Endothelial cell (in vitro differentiated cells): ENCODE measurements around the gene TBC1D14. TPM values are rescaled to one million over a fixed set of nuclear protein-coding genes. Genes with fewer than 3 reads are reported as not detected.

ENCODE experiments used
- DNase-seq: peaks from one replicate; pipeline ENCODE4 v3.0.0; 2021; ENCODE audit warnings: low spot score
- H3K27ac Mint-ChIP-seq: one replicate; pipeline ENCODE4 v1.8.0; 2021; ENCODE audit warnings: mixed read lengths, inconsistent platforms; ENCODE audit not compliant: unreplicated experiment
- H3K27me3 Mint-ChIP-seq: one replicate; pipeline ENCODE4 v1.8.0; 2021; ENCODE audit warnings: mild to moderate bottlenecking, moderate library complexity, mixed read lengths, inconsistent platforms; ENCODE audit not compliant: unreplicated experiment
- H3K36me3 Mint-ChIP-seq: one replicate; pipeline ENCODE4 v1.8.0; 2021; ENCODE audit warnings: mild to moderate bottlenecking, low read depth, mixed read lengths, inconsistent platforms; ENCODE audit not compliant: unreplicated experiment
- H3K4me1 Mint-ChIP-seq: one replicate; pipeline ENCODE4 v1.8.0; 2021; ENCODE audit warnings: mild to moderate bottlenecking, mixed read lengths, inconsistent platforms; ENCODE audit not compliant: unreplicated experiment
- H3K4me3 Mint-ChIP-seq: one replicate; pipeline ENCODE4 v1.8.0; 2021; ENCODE audit warnings: mild to moderate bottlenecking, mixed read lengths, inconsistent platforms; ENCODE audit not compliant: unreplicated experiment
- H3K9me3 Mint-ChIP-seq: one replicate; pipeline ENCODE4 v1.8.0; 2021; ENCODE audit warnings: mixed read lengths, inconsistent platforms; ENCODE audit not compliant: unreplicated experiment
- total RNA-seq: library from RNA; stranded (reverse); fragmentation: NEBNext Ultra II Directional; extraction: Animal tissue kit (Norgen Biotek cat#: 25700); gene quantifications from one replicate; pipeline ENCODE4 v1.2.1, GENCODE V29; 2021; ENCODE audit not compliant: unreplicated experiment
- TF ChIP-seq, protein P1 (sequence below): fragments of 200-600 bp; sonication (generic); IDR thresholded peaks from one replicate; pipeline ENCODE4 v1.5.0; 2021; ENCODE audit warnings: antibody characterized with exemption; ENCODE audit not compliant: unreplicated experiment

TBC1D14 gene
- total RNA-seq, 1 donor from 2014 or later, result 33.0 TPM

DNA sequence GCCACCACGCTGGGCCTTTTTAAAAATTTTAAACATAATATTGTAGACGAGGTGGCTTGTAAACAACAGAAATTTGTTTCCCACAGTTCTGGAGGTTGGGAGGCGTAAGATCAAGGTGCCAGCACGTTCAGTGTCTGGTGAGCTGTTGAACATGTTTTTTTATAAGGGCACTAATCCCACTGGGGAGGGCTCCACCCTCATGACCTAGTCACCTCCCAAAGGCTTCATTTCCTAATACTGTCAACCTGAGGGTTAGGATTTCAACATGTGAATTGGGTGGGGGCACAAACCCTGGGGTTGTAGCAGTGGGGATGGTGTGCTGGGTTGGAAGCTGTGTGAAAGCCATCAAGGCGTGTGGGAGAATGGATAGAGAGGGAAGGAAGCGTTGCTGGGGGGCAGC is 27.6 kb downstream of the TBC1D14 start:
- Mint-ChIP-seq H3K4me3 (no peak overlapping the region), H3K27me3 (peaks cover 3% of the 10 kb centered on the region), H3K27ac (peak overlapping the region; percentile 68), H3K4me1 (peaks cover 68% of the 10 kb centered on the region), H3K9me3 (no peaks in the 10 kb centered on the region), H3K36me3 (peaks cover 19% of the 10 kb centered on the region)
- no peak for DNase-seq
- TF ChIP-seq, protein P1, sequence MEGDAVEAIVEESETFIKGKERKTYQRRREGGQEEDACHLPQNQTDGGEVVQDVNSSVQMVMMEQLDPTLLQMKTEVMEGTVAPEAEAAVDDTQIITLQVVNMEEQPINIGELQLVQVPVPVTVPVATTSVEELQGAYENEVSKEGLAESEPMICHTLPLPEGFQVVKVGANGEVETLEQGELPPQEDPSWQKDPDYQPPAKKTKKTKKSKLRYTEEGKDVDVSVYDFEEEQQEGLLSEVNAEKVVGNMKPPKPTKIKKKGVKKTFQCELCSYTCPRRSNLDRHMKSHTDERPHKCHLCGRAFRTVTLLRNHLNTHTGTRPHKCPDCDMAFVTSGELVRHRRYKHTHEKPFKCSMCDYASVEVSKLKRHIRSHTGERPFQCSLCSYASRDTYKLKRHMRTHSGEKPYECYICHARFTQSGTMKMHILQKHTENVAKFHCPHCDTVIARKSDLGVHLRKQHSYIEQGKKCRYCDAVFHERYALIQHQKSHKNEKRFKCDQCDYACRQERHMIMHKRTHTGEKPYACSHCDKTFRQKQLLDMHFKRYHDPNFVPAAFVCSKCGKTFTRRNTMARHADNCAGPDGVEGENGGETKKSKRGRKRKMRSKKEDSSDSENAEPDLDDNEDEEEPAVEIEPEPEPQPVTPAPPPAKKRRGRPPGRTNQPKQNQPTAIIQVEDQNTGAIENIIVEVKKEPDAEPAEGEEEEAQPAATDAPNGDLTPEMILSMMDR, result no peak

DNA sequence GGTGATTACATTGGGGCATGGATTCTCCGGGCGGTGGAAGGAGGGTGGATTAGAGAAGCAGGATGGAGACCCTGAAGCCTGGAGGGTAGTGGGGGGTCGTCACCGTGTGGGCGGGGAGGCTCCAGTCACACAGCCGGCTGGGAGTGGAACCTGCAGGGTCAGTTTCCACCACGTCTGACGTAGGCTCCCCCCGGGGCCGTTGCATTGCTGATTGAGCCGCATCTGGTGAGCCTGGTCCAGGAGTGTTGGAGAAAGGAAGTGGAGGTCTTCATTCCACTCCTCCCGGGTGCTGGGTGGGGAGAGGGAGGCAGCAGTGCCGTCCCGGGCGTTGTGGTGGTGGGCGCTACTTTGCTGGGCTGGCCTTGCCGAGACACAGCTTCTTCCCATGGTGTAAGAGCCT is 28.1 kb downstream of the TBC1D14 start:
- H3K9me3 Mint-ChIP-seq, result no peaks in the 10 kb centered on the region
- TF ChIP-seq, protein P1, result no peak
- no peak overlapping the region for H3K4me3 Mint-ChIP-seq
- no peak for DNase-seq
- peaks cover 73% of the 10 kb centered on the region for H3K4me1 Mint-ChIP-seq
- H3K27me3 Mint-ChIP-seq, result peaks cover 2% of the 10 kb centered on the region
- peak overlapping the region; percentile 68 for H3K27ac Mint-ChIP-seq
- peaks cover 19% of the 10 kb centered on the region for H3K36me3 Mint-ChIP-seq

- TF ChIP-seq, protein P1, result no peak
- Mint-ChIP-seq H3K4me3 (no peak overlapping the region), H3K27ac (peak overlapping the region; percentile 85), H3K27me3 (peaks cover 2% of the 10 kb centered on the region), H3K36me3 (peaks cover 19% of the 10 kb centered on the region), H3K9me3 (no peaks in the 10 kb centered on the region), H3K4me1 (peaks cover 78% of the 10 kb centered on the region)
- peak; percentile 35 for DNase-seq
Observed at GRCh38 chr4:6938237-6938636, 28.6 kb downstream of the TBC1D14 start.

DNA sequence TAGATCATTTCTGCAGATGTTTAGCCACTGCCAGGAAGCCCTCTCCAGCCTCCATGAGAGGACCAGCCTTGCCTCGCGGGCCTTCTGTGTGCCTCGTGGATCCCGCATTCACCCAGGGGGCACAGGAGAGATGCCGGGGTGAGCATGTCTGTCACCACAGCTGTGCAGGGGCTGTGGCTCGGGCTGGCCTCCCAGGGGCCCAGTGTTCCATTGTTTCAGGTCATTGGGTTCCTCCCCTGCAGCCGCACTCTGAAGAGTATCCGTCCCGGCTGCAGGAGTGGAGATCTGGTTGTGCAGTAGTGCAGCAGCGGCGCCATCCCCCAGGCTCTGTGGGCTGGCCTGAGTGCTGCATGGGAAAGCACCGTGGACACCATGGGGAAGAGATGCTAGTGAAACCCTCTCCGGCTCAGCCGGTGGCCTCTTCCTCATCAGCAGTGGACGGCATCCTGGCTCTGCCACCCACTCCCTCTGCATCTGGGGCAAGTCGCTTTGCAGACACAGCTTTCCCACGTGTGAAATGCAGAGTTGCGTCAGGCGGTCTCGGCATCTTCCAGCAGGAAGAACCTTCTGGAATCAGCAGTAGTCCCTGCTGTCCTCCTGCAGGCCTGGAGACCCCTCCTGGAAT is 29.1 kb downstream of the TBC1D14 start:
- peaks cover 2% of the 10 kb centered on the region for H3K27me3 Mint-ChIP-seq
- H3K4me1 Mint-ChIP-seq, result peaks cover 80% of the 10 kb centered on the region
- H3K9me3 Mint-ChIP-seq, result no peaks in the 10 kb centered on the region
- H3K27ac Mint-ChIP-seq, result peak overlapping the region; percentile 64
- no peak for DNase-seq
- peaks cover 13% of the 10 kb centered on the region for H3K36me3 Mint-ChIP-seq
- H3K4me3 Mint-ChIP-seq, result peak overlapping the region; percentile 15
- TF ChIP-seq, protein P1, result no peak
